ENCODE results near the gene ACP7.
"Not testable (repeated sequence)": the region's sequence is repeated elsewhere in the genome, so short reads cannot be mapped to it uniquely, and the experiment has no call there.

Gene ACP7

DNA sequence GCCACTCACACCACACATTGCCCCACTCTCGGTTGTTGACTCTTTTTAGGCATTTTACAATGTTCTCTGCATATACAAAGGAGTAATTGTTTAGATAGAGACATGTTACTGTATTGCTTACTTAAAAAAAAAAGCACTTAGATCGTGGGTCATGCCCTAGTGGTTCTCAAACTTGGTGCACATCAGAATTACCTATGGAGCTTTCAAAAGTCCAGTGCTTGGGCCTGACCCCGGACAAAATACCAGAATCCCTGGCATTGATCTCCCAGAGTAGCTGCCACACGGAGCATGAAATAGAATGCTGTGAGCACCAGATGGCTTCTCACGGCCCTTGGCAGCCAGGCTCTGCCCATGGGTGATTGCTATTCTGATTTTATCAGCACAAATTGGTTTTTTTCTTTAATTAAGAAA, 20.0 kb downstream of the ACP7 start:
- no peak for DNase-seq
- H3K36me3 Mint-ChIP-seq: no peaks in the 10 kb centered on the region
- no peak overlapping the region for H3K4me3 Mint-ChIP-seq
- CTCF ChIA-PET: interaction anchor here (1.2 kb wide), 1 partner anchor 16 kb away, joined by 4 read pairs; no protein-coding TSS in a partner anchor
- peaks cover 20% of the 10 kb centered on the region for H3K27me3 Mint-ChIP-seq
- H3K9me3 Mint-ChIP-seq: no peaks in the 10 kb centered on the region
- no peaks in the 10 kb centered on the region for H3K4me1 Mint-ChIP-seq
- H3K27ac Mint-ChIP-seq: no peak overlapping the region

DNA sequence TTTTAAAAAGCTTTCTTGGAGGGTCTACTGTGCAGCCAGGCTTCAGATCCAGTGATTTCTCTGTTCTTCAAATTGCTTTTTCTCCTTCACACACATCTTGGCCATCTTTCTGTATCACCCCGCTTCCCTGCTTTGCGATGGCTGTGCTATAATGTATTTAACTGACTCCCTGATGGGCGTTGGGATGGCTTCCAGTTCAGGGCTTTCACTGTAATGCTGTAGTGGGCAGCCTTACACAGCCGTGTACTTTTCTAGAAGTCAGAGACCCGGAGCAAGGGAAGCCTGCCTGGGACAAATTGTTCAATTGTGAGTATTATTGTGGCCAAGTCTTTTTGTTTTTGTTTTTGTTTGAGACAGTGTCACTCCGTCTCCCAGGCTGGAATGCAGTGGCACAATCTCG, 22.0 kb downstream of the ACP7 start:
- Mint-ChIP-seq H3K4me3 (no peak overlapping the region), H3K27ac (no peak overlapping the region), H3K36me3 (no peaks in the 10 kb centered on the region), H3K27me3 (peaks cover 11% of the 10 kb centered on the region), H3K4me1 (no peaks in the 10 kb centered on the region), H3K9me3 (no peaks in the 10 kb centered on the region)
- DNase-seq: no peak
- CTCF ChIA-PET: no interaction called here

DNA sequence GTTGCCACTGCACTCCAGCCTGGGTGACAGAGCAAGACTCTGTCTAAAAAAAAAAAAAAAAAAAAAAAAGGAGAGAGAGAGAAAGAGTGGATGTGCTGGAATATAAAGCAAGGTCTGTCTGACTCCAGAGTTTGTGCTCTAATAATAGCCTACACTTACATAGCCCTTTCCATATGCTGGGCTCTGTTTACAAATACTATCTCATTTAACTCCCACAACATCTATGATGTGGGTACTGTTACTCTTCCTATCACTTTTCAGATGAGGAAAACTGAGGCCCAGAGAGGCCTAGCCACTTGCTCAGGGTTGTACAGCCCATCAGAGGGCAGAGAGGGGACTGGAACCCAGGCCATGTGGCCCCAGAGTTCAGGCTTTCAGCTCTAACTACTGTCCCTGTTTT, 25.5 kb downstream of the ACP7 start:
- peaks cover 22% of the 10 kb centered on the region for H3K27me3 Mint-ChIP-seq
- DNase-seq: no peak
- H3K36me3 Mint-ChIP-seq: no peaks in the 10 kb centered on the region
- H3K4me3 Mint-ChIP-seq: no peak overlapping the region
- no peaks in the 10 kb centered on the region for H3K9me3 Mint-ChIP-seq
- CTCF ChIA-PET: interaction anchor here (0.6 to 2.2 kb wide), 10 partner anchors 9 to 446 kb away, joined by 3 to 6 read pairs (median 3); partner anchors contain the start of gene ACP7
- no peak overlapping the region for H3K27ac Mint-ChIP-seq
- H3K4me1 Mint-ChIP-seq: no peaks in the 10 kb centered on the region

DNA sequence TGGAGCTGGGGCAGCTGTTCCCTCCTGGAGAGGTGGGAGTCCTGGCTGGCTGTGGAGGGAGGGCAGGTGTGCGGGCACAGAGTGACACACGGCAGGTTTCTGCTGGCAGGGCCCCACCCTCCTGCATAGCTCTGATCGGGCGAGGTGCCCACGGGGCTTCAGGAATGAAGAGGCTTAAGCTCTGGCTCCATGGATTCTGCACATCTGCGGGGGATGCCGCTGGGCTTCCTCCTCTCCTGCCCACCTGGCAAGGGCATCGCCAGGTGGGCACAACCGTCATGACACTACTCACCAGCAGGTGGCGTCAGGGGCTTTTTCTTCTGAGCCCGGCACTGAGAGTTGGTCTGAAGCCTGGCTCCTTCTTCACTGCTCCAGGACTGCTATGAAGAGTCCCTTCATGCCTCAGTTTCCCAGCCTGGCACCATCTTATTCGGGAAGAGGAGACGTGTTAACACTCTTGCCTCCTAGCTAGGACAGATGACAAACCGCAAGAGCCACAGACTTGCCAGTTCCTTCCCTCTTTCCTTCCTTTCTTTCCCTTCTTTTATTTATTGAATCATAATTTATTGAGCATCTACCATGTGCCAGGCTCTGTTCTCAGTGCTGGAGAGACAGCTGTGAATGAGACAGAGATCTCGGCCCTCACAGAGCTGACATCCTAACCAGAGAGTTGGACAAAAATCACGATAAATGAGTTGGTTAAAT, 26.2 kb downstream of the ACP7 start:
- peaks cover 22% of the 10 kb centered on the region for H3K27me3 Mint-ChIP-seq
- no peaks in the 10 kb centered on the region for H3K9me3 Mint-ChIP-seq
- H3K4me3 Mint-ChIP-seq: no peak overlapping the region
- H3K36me3 Mint-ChIP-seq: no peaks in the 10 kb centered on the region
- H3K4me1 Mint-ChIP-seq: no peaks in the 10 kb centered on the region
- H3K27ac Mint-ChIP-seq: no peak overlapping the region
- CTCF ChIA-PET: interaction anchor here (0.6 to 2.2 kb wide), 10 partner anchors 9 to 446 kb away, joined by 3 to 6 read pairs (median 4); partner anchors contain the start of gene ACP7
- DNase-seq: peak; percentile 83

DNA sequence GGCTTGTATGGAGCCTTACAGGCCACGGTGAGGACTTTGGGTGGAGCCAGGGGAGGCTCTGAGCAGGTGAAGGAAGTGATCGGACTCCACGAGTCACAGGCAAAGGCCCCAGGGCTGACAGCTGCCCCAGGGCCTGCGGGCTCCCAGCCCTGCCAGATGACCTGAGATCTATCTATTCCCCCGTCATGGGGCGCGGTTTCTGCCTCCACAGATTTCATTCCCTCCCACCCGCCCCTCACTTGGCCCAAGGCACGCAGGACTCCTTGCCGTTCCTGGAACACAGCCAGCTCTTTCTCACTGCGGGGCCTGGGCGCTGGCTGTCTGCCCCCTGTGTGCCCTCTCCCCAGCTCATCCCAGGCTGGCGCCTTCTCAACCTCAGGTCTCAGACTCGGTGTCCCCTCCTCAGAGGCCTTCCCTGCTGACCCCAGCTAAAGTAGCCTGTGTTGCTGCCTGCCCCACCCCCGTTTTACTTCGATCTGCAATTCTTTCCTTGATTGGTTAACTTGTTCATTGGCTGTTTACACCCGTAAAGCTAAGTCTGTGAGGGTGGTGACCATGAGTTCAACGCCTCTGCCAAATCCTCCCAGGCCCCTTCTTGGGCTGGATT, 27.5 kb downstream of the ACP7 start:
- DNase-seq: no peak
- Mint-ChIP-seq H3K27me3 (peaks cover 26% of the 10 kb centered on the region), H3K27ac (no peak overlapping the region), H3K4me3 (no peak overlapping the region), H3K4me1 (no peaks in the 10 kb centered on the region), H3K9me3 (no peaks in the 10 kb centered on the region), H3K36me3 (no peaks in the 10 kb centered on the region)
- CTCF ChIA-PET: interaction anchor here (1.3 kb wide), 1 partner anchor 89 kb away, joined by 3 read pairs; no protein-coding TSS in a partner anchor

DNA sequence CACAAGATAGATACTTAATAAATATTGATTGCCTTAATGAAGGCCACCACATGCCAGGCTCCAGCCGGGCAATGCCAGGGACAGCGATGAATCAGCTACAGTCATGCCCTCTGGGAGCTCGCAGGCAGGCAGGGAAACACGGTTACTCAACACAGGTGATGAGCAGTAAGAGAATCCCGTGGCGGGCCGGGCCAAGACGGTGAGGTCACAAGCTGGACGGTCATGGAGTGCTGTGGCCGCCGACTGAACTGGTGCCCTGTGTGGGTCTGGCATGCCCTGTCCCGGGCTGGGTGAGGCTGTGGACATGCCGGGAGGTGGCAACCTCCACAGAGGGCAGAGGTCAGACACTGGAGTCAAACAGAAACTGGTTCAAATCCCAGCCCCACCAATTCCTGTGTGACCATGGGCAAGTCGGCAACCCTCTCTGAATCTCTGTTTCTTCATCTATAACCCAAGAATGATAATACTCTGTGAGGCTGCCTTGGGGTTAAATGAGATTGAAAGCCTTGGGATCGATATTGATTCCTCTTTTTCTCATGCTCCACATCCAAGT, 28.2 kb downstream of the ACP7 start:
- Mint-ChIP-seq H3K4me1 (no peaks in the 10 kb centered on the region), H3K9me3 (no peaks in the 10 kb centered on the region), H3K27ac (no peak overlapping the region), H3K4me3 (no peak overlapping the region), H3K27me3 (peaks cover 26% of the 10 kb centered on the region), H3K36me3 (no peaks in the 10 kb centered on the region)
- CTCF ChIA-PET: no interaction called here
- no peak for DNase-seq

DNA sequence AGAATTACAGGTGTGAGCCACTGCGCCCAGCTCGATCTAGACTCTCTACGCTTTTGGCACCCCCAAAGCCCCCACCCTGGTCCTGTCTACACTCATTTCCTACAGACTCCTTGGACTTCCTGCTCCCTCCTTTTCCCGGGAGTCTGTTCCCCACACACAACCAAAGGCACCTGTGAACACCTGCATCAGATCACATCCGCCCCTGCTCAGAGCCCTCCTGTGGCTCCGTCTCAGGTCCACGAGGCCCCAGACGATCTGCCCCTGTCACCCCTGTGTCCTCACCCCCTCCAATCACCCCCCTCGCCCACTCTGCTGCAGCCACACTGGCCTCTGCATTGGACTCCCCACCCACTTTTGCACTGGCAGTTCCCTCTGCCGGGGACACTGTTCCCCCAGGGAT, 29.0 kb downstream of the ACP7 start:
- CTCF ChIA-PET: interaction anchor here (2.6 kb wide), 1 partner anchor 61 kb away, joined by 6 read pairs; no protein-coding TSS in a partner anchor
- Mint-ChIP-seq H3K4me3 (no peak overlapping the region), H3K9me3 (no peaks in the 10 kb centered on the region), H3K27me3 (peaks cover 26% of the 10 kb centered on the region), H3K4me1 (no peaks in the 10 kb centered on the region), H3K36me3 (no peaks in the 10 kb centered on the region), H3K27ac (no peak overlapping the region)
- DNase-seq: no peak

DNA sequence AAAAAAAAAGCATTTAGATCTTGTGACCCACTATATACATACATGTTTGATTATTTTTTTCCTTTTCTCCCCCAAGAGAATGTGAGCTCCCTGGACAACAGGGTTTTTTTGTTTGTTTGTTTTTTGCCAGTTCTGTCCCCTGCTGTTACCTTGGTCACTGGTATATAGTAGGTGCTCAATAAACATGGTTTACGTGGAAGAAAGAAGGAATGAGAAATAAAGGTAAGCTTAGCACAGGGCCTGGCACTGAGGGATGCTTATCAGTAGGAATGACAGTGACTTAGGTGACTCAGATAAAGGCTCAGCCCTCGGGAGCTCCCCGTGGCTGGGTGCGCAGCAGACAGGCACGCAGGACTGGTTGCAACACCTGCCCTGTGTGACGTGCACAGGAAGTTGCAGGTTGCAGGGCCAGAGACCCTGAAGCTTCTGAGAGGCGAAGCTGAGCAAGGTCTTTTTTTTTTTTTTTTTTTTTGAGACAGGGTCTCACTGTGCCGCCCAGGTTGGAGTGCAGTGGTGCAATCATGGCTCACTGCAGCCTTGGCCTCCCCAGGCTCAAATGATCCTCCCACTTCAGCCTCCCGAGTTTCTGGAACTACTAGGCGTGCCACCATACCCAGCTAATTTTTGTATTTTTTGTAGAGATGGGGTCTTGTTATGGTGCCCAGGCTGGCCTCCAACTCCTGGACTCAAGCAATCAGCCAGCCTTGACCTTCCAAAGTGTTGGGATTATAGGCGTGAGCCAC, 31.1 kb downstream of the ACP7 start:
- CTCF ChIA-PET: interaction anchor here (2.6 kb wide), 1 partner anchor 63 kb away, joined by 6 read pairs; no protein-coding TSS in a partner anchor
- DNase-seq: no peak
- no peak overlapping the region for H3K4me3 Mint-ChIP-seq
- H3K27ac Mint-ChIP-seq: no peak overlapping the region
- peaks cover 24% of the 10 kb centered on the region for H3K27me3 Mint-ChIP-seq
- H3K36me3 Mint-ChIP-seq: no peaks in the 10 kb centered on the region
- H3K9me3 Mint-ChIP-seq: no peaks in the 10 kb centered on the region
- no peaks in the 10 kb centered on the region for H3K4me1 Mint-ChIP-seq

DNA sequence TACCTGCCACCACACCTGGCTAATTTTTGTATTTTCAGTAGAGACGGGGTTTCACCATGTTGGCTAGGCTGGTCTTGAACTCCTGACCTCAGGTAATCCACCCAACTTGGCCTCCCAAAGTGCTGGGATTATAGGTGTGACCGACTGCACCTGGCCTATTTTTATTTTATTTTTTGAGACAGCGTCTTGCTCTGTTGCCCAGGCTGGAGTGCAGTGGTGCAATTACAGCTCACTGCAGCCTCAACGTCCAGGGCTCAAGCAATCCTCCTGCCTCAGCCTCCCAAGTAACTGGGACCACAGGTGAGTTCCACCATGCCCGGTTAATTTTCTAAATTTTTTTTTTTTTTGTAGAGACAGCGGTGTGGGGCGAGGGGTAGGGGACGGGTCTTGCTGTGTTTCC, 32.9 kb downstream of the ACP7 start:
- H3K4me3 Mint-ChIP-seq, H3K36me3 Mint-ChIP-seq, DNase-seq, H3K9me3 Mint-ChIP-seq, H3K4me1 Mint-ChIP-seq, CTCF ChIA-PET, H3K27ac Mint-ChIP-seq: not testable (repeated sequence)
- H3K27me3 Mint-ChIP-seq: peaks cover 25% of the 10 kb centered on the region

DNA sequence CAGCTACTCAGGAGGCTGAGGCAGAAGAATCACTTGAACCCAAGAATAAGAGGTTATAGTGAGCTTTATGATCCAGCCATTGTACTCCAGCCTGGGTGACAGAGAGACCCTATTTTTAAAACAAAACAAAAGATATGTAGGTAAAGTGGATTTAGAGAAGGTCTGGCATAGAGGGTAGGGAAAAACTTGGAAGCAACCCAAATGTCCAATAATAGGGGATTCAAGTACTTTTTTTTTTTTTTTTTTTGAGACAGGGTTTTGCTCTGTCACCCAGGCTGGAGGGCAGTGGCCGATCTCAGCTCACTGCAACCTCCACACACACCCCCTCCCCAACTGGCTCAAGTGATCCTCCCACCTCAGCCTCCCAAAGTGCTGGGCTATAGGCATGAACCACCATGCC, 35.7 kb downstream of the ACP7 start:
- peaks cover 16% of the 10 kb centered on the region for H3K4me1 Mint-ChIP-seq
- H3K9me3 Mint-ChIP-seq: no peaks in the 10 kb centered on the region
- no peak for DNase-seq
- CTCF ChIA-PET: no interaction called here
- H3K4me3 Mint-ChIP-seq: no peak overlapping the region
- no peaks in the 10 kb centered on the region for H3K36me3 Mint-ChIP-seq
- no peak overlapping the region for H3K27ac Mint-ChIP-seq
- peaks cover 22% of the 10 kb centered on the region for H3K27me3 Mint-ChIP-seq

DNA sequence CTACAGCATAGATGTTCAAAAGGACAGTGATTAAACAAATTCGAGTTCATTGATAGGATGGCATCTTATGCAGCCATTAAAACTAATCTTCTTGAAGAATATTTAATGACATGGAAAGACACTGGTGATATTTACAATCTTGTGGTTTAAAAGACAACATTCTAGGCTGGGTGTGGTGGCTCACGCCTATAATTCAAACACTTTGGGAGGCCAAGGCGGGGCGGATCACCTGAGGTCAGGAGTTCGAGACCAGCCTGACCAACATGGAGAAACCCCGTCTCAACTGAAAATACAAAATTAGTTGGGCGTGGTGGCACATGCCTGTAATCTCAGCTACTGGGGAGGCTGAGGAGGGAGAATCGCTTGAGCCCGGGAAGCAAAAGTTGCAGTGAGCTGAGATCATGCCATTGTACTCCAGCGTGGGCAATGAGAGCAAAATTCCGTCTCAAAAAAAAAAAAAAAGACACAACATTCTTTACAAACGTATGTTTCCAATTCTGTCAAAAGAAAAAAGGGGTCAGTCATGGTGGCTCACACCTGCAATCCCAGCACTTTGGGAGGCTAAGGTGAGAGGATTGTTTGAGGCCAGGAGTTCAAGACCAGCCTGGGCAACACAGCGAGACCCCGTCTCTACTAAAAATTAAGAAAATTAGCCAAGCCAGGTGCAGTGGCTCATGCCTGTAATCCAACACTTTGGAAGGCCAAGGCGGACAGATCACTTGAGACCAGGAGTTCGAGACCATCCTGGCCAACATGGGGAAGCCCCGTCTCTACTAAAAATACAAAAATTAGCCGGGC, 39.0 kb downstream of the ACP7 start:
- Mint-ChIP-seq H3K4me1 (peaks cover 45% of the 10 kb centered on the region), H3K36me3 (peaks cover 2% of the 10 kb centered on the region), H3K27me3 (peaks cover 17% of the 10 kb centered on the region), H3K9me3 (no peaks in the 10 kb centered on the region), H3K27ac (no peak overlapping the region), H3K4me3 (no peak overlapping the region)
- CTCF ChIA-PET: interaction anchor here (1.1 to 2.4 kb wide), 7 partner anchors 49 to 213 kb away, joined by 3 to 15 read pairs (median 4); partner anchors contain the start of gene GMFG
- DNase-seq: no peak

DNA sequence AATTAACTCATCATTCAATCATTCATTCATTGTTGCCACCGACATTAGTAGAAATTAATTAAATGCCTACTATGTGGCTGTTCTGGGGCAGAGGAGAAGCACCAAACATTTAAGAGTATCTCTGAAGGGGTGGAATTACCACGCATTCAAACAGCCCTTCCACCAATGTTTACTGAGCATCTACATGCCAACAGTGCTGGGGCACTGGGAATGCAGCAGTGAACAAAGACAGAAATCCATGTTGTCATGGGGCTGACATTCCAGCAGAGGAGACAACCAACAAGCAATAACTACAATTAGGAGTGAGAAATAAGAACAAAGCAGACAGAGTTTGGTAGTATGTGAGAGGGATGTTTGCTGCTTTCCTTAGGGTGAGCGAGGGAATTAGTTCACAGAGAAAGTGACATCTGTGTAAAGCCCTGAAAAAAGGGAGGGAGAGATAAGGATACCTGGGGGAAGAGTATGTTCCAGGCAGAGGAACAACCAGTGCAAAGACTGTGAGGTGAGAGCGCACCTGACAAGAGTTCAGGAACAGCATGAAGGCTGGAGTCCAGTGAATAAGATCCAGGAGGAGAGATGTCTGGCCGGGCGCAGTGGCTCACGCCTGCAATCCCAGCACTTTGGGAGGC, 40.1 kb downstream of the ACP7 start:
- H3K27ac Mint-ChIP-seq: no peak overlapping the region
- CTCF ChIA-PET: interaction anchor here (2.2 kb wide), 1 partner anchor 212 kb away, joined by 5 read pairs; the partner anchor contains the start of gene GMFG
- H3K4me3 Mint-ChIP-seq: peak overlapping the region; percentile 66
- peaks cover 2% of the 10 kb centered on the region for H3K36me3 Mint-ChIP-seq
- no peaks in the 10 kb centered on the region for H3K9me3 Mint-ChIP-seq
- DNase-seq: no peak
- H3K27me3 Mint-ChIP-seq: peaks cover 17% of the 10 kb centered on the region
- peaks cover 45% of the 10 kb centered on the region for H3K4me1 Mint-ChIP-seq

DNA sequence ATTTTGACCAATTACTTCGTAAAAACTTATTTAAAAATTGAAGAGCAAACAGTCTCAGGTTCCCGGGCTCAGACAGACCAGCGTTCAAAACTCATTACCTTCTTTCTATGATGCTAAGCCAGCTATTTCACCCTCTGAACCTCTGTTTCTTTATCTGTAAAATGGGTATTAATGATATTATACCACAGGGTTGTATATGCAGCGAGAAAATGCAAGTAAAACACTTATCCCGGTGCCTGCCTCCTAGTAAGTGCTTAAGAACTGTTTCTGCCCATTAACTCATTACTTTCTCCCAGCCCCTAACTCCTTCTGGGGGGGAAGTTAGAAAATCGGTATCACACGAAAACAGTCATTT, 41.0 kb downstream of the ACP7 start:
- Mint-ChIP-seq H3K4me1 (peaks cover 45% of the 10 kb centered on the region), H3K36me3 (peaks cover 2% of the 10 kb centered on the region), H3K27me3 (peaks cover 17% of the 10 kb centered on the region), H3K27ac (peak overlapping the region; percentile 94), H3K9me3 (no peaks in the 10 kb centered on the region), H3K4me3 (peak overlapping the region; percentile 98)
- CTCF ChIA-PET: interaction anchor here (0.6 to 0.7 kb wide), 2 partner anchors 16 to 287 kb away, joined by 3 read pairs; partner anchors contain the start of gene PLEKHG2
- no peak for DNase-seq
